Urinary bladder (tissue), 4 donors: ENCODE data around the gene ITPKC. TPM values are rescaled to one million over a fixed set of nuclear protein-coding genes. Genes with fewer than 3 reads are reported as not detected.
"Not testable (repeated sequence)": the region's sequence is repeated elsewhere in the genome, so short reads cannot be mapped to it uniquely, and the experiment has no call there.

ENCODE experiments used
- DNase-seq: peaks from one replicate; pipeline ENCODE4 v3.0.0-alpha.2; 2015; ENCODE audit errors: extremely low spot score
- H3K27ac ChIP-seq: one replicate; pipeline ENCODE4 v1.5.1; 2013; ENCODE audit warnings: low read depth, mild to moderate bottlenecking, moderate library complexity
- H3K36me3 ChIP-seq: one replicate; pipeline ENCODE4 v1.6.1; 2013; ENCODE audit warnings: mild to moderate bottlenecking, moderate library complexity; ENCODE audit not compliant: insufficient read depth
- H3K4me1 ChIP-seq: one replicate; pipeline ENCODE4 v1.6.1; 2013; ENCODE audit warnings: mild to moderate bottlenecking, moderate library complexity; ENCODE audit not compliant: insufficient read depth
- H3K4me3 ChIP-seq: one replicate; pipeline ENCODE4 v1.5.1; 2013; ENCODE audit warnings: low read depth, low read length
- WGBS: extraction: QIAGEN DNeasy Blood & Tissue Kit; methylation state at CpG from one replicate; pipeline ENCODE4 v1.1.7; 2013; 5-methylcytosine and 5-hydroxymethylcytosine counted together
- polyA plus RNA-seq: library from polyadenylated mRNA; stranded (reverse); fragments of 200-250 nt; gene quantifications from one replicate; pipeline ENCODE4 v1.2.3, GENCODE V29; 2013
- total RNA-seq: library from RNA; depleted of rRNA; stranded (reverse); fragments of >200 nt; gene quantifications from one replicate; pipeline ENCODE4 v1.2.3, GENCODE V29; 2014
- donor health status: healthy with polysubstance abuse.
- donor health status: healthy.

ITPKC gene
- total and polyA plus RNA-seq, 2 donors: 9.3 to 36.4 TPM

DNA sequence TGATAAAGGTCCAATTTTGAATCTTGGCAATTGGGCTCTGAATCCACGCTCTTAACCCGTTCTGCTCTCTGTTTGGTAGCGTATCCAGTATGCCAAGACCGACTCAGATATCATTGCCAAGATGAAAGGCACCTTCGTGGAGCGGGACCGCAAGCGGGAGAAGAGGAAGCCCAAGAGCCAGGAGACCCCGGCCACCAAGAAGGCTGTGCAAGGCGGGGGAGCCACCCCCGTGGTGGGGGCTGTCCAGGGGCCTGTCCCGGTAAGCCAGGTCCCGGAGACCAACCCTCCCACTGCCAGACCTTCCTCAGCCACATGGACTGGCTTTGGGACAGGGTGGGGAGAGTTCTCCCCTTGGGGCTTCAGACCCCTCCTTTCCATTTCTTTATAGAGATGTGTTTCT is 42.4 kb downstream of the ITPKC start:
- peaks cover 12% of the 10 kb centered on the region for H3K36me3 ChIP-seq
- no peak overlapping the region for H3K27ac ChIP-seq
- DNase-seq: no peak
- H3K4me1 ChIP-seq: peaks cover under 1% of the 10 kb centered on the region
- no peak overlapping the region for H3K4me3 ChIP-seq
- 91% methylated on average over 13 of the region's 13 CpGs for WGBS

DNA sequence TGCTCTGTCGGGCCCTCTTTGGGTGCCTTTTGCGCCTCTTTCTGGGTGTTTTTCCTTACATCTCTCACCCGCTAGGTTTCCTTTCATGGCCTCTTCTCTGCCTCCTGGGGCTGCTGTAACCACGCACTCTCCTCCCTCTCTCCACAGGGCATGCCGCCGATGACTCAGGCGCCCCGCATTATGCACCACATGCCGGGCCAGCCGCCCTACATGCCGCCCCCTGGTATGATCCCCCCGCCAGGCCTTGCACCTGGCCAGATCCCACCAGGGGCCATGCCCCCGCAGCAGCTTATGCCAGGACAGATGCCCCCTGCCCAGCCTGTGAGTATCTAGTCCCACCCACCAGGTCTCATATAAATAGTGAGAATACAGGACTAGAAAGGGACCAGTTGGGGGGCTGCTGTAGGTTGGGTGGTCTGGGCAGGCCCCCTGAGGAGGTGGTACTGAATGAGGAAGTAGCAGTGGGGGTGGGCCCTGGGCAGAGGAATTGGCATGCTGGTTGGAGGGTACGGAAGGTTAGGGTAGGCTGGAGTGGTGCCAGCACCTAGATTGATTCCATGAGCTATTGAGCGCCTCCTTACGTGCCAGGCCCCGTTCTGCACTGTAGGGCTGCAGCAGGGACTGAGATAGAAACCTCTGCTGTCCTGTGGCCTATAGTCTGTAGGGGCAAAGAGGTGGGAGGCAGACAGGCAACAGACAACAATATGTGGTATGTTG is 46.0 kb downstream of the ITPKC start:
- WGBS: 92% methylated on average over 17 of the region's 17 CpGs
- H3K36me3 ChIP-seq: peaks cover 6% of the 10 kb centered on the region

DNA sequence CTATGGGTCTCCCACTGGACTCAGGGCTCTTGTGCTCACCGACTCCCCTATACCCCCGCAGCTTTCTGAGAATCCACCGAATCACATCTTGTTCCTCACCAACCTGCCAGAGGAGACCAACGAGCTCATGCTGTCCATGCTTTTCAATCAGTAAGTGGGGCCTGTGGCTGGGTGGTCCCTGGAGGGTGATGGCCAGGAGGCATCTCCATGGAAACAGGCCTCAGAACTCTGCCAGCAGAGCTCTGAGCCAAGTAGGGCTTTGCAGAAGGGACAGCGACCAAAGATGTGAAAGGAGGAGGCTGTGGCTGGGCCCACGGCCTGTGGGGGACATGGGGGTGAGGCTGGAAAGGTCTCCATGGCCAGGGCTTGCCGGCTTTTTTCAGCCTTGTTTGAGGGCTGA is 46.6 kb downstream of the ITPKC start:
- Histone ChIP-seq H3K4me3 (no peak overlapping the region), H3K36me3 (peaks cover 6% of the 10 kb centered on the region), H3K27ac (no peak overlapping the region), H3K4me1 (no peaks in the 10 kb centered on the region)
- WGBS: 89% methylated on average over 7 of the region's 7 CpGs
- no peak for DNase-seq

More for the DNA sequence above, 46.0 kb downstream of the ITPKC start:
- no peak overlapping the region for H3K4me3 ChIP-seq
- no peak for DNase-seq
- no peaks in the 10 kb centered on the region for H3K4me1 ChIP-seq
- no peak overlapping the region for H3K27ac ChIP-seq

DNA sequence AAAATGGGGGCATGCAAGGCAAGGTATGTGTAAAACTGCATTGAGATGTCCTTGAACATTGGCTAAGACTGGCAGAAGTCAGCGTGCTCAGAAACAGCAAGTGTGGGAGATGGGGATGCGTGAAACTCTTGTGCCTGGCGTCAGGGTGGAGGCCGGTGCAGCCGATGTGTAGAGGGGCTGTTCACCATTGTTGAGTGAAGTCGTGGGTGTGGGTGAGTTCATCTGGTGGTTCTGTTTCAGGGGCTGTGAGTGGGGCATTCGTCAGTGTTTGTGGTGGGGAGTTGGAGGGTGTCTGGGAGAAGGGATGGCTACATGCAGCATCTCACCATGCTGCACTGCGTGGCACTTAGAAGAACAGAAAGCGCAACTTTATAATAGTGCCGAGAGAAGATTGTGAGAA is 47.1 kb downstream of the ITPKC start:
- H3K27ac ChIP-seq: no peak overlapping the region
- no peak overlapping the region for H3K4me3 ChIP-seq
- H3K4me1 ChIP-seq: no peaks in the 10 kb centered on the region
- peaks cover 6% of the 10 kb centered on the region for H3K36me3 ChIP-seq
- 90% methylated on average over 10 of the region's 10 CpGs for WGBS
- DNase-seq: no peak

DNA sequence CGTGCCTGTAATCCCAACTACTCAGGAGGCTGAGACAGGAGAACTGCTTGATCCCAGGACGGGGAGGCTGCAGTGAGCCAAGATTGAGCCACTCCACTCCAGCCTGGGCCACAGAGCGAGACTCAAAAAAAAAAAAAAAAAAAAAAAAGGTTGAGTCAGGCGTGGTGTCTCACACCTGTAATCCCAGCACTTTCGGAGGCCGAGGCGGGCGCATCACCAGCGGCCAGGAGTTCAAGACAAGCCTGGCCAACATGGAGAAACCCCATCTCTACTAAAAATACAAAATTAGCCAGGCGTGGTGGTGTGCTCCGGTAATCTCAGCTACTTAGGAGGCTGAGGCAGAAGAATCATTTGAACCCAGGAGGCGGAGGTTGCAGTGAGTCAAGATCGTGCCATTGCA is 49.5 kb downstream of the ITPKC start:
- 97% methylated on average over 13 of the region's 13 CpGs for WGBS
- H3K36me3 ChIP-seq, H3K27ac ChIP-seq, H3K4me1 ChIP-seq, DNase-seq, H3K4me3 ChIP-seq: not testable (repeated sequence)

DNA sequence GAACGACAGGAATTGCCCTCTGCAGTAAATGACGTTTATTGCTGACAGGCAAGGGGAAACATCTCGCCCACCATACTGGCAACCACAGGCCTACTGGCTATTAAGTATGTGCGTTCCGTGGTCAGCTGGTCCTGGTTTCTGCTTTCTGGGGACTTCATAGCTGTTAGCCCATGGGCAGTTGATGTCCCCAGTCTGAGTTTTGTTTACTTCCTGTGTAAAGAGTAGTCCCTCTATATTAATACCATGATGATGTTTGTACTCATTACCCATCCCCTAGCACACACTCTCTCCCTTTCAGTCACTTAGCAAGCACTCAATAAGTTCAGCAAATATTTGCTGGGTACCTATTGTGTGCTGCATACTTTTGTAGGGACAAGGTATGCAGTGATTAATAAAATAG is 52.0 kb downstream of the ITPKC start:
- H3K36me3 ChIP-seq: no peaks in the 10 kb centered on the region
- H3K4me1 ChIP-seq: no peaks in the 10 kb centered on the region
- no peak overlapping the region for H3K27ac ChIP-seq
- no peak overlapping the region for H3K4me3 ChIP-seq
- no peak for DNase-seq
- WGBS: 75% methylated on average over 5 of the region's 5 CpGs

DNA sequence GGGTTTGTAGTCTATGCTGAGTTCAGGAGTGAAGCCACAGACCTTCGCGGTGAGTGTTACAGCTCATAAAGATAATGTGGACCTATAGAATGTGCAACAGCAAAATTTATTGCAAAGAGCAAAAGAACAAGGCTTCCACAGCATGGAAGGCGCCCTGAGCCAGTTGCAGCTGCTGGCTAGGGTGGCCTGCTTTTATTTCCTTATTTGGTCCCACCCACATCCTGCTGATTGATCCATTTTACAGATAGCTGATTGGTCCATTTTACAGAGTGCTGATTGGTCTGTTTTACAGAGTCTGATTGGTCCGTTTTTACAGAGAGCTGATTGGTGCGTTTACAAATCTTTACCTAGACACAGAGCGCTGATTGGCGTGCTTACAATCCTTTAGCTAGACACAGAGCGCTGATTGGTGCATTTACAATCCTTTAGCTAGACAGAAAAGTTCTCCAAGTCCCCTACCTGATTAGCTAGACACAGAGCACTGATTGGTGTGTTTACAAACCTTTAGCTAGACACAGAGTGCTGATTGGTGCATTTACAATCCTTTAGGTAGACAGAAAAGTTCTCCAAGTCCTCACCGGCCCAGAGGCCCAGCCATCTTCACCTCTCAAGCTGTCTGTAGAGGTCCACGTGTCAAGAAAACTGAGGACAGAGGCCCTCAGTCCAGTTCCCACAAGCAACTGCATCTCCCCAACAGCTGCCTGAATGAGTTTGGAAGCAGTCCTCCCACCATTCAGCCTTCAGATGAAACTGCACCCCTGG is 54.4 kb downstream of the ITPKC start:
- H3K4me1 ChIP-seq, H3K27ac ChIP-seq, H3K36me3 ChIP-seq, DNase-seq, H3K4me3 ChIP-seq: not testable (repeated sequence)
- WGBS: 77% methylated on average over 10 of the region's 10 CpGs

DNA sequence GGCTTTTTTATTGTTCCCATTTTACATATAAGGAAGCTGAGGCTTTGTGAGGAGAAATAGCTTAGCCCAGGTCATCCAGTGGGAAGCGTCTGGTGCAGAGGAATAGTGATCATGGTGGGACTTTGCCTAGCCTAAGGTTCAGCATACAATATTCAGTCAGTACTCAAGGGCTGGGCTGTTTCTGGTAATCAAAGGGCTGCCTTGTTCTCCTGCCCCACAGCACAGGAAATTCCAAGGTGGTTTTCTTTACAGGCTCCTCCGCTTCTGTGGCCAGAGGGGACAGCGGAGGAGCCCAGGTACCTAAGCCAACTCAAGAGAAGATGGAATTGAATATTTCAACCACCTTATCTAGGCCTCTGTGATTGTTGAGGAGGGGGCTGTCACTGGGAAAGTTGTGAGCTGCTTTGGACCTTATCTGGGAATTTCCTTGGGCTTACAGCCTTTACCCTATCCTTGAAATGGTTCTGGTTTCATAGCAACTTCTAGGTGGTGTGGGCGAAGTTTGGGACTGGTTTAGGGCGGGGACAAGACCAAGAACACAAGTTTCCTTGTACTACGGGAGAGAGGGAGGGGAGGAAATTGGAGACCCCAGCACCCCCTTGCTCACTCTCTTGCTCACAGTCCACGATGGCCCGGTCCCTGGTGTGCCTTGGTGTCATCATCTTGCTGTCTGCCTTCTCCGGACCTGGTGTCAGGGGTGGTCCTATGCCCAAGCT is 58.2 kb downstream of the ITPKC start, which contains the start of gene MIA:
Gene MIA, plus strand, starts transcription at position 606 of the 716 bp plus-strand sequence. Its CDS starts 22 bp downstream, at position 628.
- Histone ChIP-seq H3K27ac (no peak within 1 kb of the TSS), H3K4me3 (no peak within 1 kb of the TSS), H3K4me1 (no peaks in the 10 kb centered on the region), H3K36me3 (no peaks in the 10 kb centered on the region)
- WGBS: 85% methylated on average over 9 of the region's 9 CpGs
- no peak for DNase-seq

DNA sequence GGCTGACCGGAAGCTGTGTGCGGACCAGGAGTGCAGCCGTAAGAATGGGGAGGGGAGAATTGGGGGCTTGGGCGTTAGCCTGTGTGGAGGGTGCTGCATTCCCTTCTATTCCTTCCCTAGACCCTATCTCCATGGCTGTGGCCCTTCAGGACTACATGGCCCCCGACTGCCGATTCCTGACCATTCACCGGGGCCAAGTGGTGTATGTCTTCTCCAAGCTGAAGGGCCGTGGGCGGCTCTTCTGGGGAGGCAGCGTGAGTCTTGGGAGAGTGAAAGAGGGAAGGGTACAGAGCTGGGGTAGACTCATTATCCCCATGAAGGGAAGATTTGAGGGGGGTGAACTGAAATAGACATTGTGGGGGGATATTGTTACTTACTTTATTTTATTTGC is 58.7 kb downstream of the ITPKC start:
- DNase-seq: no peak
- WGBS: 90% methylated on average over 10 of the region's 10 CpGs
- Histone ChIP-seq H3K36me3 (no peaks in the 10 kb centered on the region), H3K4me3 (no peak overlapping the region), H3K4me1 (no peaks in the 10 kb centered on the region), H3K27ac (no peak overlapping the region)

DNA sequence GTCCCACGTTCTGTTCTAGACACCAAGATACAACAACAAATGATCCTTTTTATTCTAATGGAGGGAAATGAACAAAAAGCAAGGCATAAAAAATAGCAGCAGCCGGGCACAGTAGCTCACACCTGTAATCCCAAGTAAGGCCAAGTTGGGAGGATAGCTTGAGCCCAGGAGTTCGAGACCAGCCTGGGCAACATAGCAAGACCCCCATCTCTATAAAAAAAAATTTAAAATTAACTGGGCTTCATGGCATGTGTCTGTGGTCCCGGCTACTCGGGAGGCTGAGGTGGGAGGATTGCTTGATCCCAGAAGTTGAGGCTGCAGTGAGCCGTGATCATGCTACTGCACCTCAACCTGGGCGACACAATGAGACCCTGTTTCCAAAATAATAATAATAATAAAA is 59.5 kb downstream of the ITPKC start:
- Histone ChIP-seq H3K4me1 (no peaks in the 10 kb centered on the region), H3K36me3 (no peaks in the 10 kb centered on the region), H3K27ac (no peak overlapping the region), H3K4me3 (no peak overlapping the region)
- WGBS: 78% methylated on average over 7 of the region's 7 CpGs
- DNase-seq: no peak

DNA sequence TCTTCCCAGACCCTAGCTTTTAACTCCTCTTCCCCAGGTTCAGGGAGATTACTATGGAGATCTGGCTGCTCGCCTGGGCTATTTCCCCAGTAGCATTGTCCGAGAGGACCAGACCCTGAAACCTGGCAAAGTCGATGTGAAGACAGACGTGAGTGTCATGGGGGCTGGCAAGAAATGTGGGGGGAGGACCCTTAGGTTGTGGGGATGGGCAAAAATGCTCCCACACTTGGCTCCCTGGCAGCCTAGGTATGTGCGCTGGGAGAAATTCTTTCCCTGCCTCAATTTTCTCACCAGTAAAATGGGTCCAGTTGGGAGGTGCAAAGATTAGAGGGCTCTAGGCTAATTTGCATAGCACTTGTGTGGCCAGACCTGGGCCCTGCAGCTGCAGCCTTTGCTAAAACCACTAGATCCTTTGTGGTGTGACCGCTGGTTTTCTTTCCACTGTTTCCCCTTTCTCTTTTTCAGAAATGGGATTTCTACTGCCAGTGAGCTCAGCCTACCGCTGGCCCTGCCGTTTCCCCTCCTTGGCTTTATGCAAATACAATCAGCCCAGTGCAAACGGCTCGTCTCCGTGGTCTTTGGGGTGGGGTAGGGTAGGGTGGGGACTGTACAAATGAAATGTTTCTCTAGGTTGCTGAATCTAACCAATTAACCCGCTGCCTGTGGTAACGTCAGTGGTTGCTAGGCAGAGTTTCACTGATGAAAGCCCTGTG is 60.2 kb downstream of the ITPKC start:
- Histone ChIP-seq H3K36me3 (no peaks in the 10 kb centered on the region), H3K27ac (peak overlapping the region; percentile 79), H3K4me1 (no peaks in the 10 kb centered on the region), H3K4me3 (peak overlapping the region; percentile 44)
- DNase-seq: peak; percentile 94
- WGBS: 10% methylated on average over 13 of the region's 13 CpGs

DNA sequence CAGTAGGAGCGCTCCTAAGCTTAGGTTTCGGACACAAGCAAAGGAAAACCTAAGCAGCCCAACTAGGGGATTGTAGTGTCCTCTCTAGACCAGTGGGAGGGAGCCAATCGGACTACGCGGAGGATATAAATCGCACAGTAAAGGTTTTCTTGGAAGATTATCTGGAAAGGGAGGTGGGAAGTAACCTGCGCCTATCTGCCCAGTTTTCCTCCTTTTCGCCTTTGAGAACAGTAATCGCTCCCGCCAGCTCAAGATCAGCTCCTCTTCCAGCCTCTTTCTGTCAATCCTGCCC is 60.7 kb downstream of the ITPKC start:
- DNase-seq: no peak
- WGBS: under 1% methylated on average over 10 of the region's 10 CpGs

DNA sequence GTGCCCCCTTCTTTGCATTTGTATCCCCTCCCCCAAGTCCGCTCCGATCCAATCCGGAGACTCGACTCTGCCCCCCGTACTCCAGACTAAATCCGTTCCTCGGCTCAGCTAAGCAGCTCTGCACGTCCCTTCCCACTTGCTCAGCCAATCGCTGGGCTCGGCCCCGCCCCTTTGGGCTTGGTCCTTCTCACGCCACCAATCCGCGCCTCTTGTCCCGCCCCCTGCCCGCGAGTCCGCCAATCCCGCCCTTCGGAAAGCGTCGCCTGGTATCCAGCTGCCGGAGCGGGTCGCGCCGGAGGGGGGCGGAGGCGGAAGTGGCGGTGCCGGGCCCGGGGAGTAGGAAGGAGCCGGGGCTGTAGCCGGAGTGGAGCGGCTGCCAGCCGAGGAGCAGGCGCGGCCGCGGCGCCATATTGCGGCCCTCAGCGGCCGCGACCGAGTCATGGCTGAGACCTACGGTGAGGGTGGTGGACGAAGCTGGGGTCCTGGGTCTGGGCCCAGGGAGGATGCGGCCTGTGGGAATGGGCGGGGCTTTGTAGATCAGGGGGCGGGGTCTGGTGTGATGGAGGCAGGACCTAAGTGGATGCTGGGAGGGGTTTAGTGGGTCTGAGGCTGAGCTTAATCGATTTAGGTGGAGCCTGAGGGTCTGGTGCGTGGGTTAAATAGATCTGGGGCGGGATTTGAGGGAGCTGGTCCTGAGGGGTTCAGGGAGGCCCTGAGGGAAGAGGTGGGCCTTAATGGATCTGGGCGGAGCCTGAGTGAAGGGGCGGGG is 61.2 kb downstream of the ITPKC start, which contains the start of gene RAB4B:
Gene RAB4B, plus strand, starts transcription at position 311 of the 769 bp plus-strand sequence. Its CDS starts 129 bp downstream, at position 440.
- under 1% methylated on average over 56 of the region's 56 CpGs for WGBS
- Histone ChIP-seq H3K4me3 (peak within 1 kb of the TSS; percentile 49), H3K27ac (peak within 1 kb of the TSS; percentile 97), H3K4me1 (no peaks in the 10 kb centered on the region), H3K36me3 (no peaks in the 10 kb centered on the region)
- peak; percentile 99 for DNase-seq

More for the DNA sequence above, 60.7 kb downstream of the ITPKC start:
- Histone ChIP-seq H3K36me3 (no peaks in the 10 kb centered on the region), H3K4me3 (peak overlapping the region; percentile 44), H3K27ac (peak overlapping the region; percentile 79), H3K4me1 (no peaks in the 10 kb centered on the region)
